ENCODE data around the gene SMYD3.
"Not testable (repeated sequence)": the region's sequence is repeated elsewhere in the genome, so short reads cannot be mapped to it uniquely, and the experiment has no call there.

Gene SMYD3

DNA sequence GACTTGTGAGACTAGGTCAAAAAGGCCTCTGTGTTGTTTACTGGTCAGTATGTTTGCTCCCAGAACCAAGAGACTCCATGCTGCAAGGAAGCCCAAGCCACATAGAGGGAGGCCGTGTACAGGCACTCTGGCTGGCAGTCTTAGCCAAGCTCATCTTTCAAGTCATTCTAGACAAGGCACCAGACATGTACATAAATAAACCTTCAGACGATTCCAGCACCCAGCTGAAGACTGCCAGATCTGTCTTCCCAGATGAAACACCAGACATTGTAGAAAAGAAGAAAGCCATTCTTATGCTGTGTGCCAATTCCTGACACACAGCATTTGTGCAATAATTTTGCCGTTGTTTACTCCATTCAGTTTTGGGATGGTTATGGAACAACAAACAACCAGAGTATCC lies 756.8 kb downstream of the SMYD3 start:
- DNase-seq: no peak

DNA sequence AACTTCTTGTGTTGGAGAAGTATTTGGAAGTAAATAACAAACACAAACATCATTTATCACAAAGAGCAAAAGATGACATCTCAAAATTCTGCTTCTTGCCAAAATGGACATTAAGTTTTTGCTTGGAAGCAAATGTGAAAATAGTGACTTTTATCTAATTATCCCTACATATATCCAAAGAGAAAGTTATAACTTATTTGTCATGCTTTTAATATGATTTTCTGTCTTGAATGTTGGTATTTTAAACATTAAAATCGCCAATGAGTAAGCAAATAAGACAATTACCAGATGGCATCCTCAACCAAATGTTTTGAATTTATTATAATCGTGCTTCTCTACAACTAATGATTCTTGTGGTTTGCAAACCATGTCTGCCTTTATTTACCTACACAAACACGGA lies 758.0 kb downstream of the SMYD3 start:
- no peak for DNase-seq

- no peak for DNase-seq
Measured at GRCh38 chr1:245748646-245749045, 758.4 kb downstream of the SMYD3 start.

- DNase-seq: no peak
Measured at GRCh38 chr1:245748240-245748639, 758.8 kb downstream of the SMYD3 start.

DNA sequence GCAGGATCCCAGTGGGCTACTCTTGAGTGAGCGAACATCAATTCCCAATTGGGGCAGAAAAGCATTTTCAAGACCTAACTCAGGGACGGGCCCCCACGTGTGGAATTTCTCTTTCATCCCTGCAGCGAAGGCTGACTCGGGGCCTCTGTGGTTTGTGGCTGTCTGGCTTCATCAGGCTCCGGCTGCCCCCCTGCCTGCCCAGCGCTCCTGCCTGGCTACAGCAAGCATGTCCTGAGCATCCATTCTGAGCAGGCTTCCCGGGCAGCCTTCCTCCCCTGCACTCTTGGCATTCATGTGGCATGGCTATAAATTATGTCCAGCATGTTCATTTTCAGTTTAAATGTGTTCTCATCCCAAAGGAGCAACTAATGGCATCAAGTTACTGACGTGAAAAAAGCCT lies 764.2 kb downstream of the SMYD3 start:
- DNase-seq: no peak

DNA sequence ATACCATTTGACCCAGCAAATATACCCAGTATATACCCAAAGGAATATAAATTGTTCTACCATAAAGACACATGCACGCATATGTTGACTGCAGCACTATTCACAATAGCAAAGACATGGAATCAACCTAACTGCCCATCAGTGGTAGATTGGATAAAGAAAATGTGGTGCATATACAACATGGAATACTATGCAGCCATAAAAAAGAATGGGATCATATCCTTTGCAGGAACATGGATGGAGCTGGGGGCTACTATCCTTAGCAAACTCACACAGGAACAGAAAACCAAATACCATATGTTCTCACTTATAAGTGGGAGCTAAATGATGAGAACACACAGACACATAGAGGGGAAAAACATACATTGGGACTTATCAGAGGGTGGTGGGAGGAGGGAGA lies 766.7 kb downstream of the SMYD3 start:
- not testable (repeated sequence) for DNase-seq

GRCh38 chr1:245730801-245731200 lies 776.3 kb downstream of the SMYD3 start:
- DNase-seq: no peak

- not testable (repeated sequence) for DNase-seq
Measured at GRCh38 chr1:245728035-245728434, 779.0 kb downstream of the SMYD3 start.

GRCh38 chr1:245721488-245721887 lies 785.6 kb downstream of the SMYD3 start:
- no peak for DNase-seq

DNA sequence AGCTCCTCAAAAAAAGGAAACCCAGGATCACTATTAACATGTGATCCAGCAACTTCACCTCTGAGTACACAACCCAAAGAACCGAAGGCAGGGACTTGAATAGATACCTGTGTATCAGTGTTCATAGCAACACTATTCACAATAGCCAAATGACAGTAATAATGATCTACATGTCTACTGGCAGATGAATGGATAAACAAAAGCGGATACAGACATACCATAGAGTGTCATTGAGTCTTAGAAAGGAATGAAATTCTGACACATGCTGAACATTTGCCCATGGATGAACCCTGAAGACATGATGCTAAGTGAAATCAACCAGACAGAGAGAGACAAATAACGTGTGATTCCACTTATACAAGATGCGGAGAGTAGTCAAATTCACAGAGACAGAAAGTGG lies 788.1 kb downstream of the SMYD3 start:
- no peak for DNase-seq

GRCh38 chr1:245718123-245718522 lies 789.0 kb downstream of the SMYD3 start:
- DNase-seq: no peak

DNA sequence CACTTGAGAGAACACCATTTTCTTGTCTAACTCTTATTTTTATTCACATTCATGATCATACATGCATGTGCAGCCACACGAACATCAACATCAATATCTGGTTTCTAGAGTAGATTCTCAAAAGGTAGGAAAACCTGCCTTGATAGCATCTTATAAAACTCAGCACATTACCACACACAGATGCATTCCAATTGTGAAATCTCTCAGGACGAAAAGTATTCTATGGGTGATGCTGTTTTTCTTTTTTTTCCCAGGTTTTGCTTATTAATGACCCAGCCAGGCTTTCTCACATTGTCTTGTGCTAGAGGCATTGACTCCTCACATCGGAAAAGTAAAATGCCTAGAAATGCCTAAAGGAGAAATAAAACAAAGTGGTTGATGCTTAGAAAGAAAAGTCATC lies 789.5 kb downstream of the SMYD3 start:
- no peak for DNase-seq

- DNase-seq: no peak
Measured at GRCh38 chr1:245716561-245716960, 790.5 kb downstream of the SMYD3 start.

DNA sequence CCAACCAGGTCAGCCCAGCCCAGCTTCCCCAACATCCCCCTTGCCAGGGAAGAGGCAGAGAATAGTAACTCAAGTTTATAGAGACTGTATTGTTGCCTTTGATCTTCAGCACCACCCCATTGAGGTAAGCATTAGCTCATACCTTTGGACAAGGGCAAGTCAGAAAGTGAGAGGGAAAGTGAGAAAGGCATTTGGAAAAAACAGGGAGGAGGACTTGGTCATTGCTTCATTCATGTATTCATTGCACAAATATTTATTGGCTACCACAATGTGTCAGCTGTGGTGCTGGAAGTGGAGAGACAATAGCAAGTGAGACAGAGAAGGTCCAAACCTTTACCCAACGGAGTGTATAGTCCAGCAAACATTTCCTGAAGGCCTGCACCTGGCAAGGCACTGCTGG lies 791.1 kb downstream of the SMYD3 start:
- no peak for DNase-seq

- no peak for DNase-seq
Measured at GRCh38 chr1:245715291-245715701, 791.8 kb downstream of the SMYD3 start.

GRCh38 chr1:245714027-245714426 lies 793.1 kb downstream of the SMYD3 start:
- not testable (repeated sequence) for DNase-seq

DNA sequence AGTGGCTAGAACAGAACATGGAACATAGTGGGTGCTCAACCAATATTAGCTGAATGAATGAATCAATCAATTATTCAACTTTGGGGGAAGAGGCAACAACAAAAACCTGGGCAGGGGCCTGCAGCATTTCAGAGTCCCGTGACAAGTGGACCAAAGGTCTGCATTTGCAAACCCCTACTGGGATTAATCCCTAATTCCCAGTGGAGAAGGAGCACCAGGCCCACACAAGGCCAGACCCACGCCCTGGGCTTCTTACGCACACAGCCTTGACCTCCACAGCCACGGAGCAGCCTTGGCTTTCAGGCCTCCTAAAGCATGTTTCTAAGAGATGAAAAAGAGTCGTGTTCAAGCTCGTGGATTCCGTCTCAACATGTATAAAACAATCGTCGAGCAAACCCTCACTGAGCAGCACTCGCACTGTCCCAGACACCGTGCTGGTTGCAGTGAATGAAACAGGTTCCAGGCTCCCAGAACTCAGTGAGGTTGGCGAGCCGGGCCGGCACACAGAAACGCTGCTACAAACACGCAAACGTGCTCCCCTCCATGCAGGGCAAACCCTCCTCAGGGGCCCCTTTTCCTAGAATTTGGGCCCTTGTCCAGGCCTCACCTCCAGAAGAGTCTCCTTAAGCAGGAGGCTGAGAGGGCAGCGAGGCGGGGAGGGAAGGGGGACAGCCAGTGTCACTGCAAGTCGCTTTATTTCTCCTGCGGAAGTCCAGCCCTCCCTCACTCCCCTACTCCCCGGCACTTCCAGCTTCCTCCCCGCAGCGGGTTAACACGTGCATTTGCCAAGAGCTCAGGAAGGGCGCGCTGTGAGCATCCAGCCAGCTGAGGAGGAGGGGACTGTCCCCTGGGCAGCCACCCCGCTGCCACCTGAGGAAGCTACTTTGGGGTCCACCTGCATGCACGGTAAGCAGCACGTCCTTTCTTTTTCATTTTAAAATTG lies 795.8 kb downstream of the SMYD3 start:
- no peak for DNase-seq

DNA sequence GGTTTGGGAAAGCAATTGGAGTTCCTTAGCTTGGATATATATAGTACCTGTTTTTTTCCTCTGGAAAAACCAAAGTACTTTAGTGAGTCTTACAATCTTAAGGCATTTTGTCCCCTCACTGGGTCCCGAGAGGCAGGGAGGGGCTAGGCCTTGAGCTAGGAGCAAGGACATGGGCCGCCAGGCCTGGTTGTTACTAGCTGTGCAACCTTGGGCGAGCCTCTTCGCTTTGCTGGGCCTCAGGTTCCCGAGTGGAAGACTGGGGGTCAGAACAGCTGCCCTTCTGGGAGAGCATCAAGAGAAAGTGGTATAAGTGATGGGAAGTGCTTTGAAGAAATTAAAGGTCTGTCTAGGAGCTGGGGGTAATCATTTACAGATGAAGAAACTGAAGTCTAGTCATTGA lies 799.1 kb downstream of the SMYD3 start:
- DNase-seq: no peak

DNA sequence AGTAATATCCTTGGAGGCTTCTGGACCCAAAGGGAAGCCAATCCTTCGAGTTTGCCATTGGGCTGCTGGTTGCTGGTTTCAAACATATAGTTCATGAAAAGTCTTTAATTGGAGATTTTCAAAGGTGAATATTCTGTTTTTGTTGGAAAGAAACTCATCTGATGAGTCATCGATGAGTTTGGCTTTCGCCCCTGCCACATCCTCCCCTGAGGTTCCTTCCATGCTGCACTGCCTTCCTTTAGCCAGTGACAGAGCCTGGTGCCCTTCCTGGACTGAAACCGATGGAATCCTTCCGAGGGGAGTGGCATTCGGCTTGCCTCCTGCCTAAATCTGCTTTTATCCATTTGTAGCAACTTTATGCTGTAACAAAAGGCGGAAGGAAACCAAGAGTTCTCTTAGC lies 802.3 kb downstream of the SMYD3 start:
- DNase-seq: no peak

GRCh38 chr1:245704341-245704740 lies 802.7 kb downstream of the SMYD3 start:
- no peak for DNase-seq

- DNase-seq: no peak
Measured at GRCh38 chr1:245702346-245702745, 804.7 kb downstream of the SMYD3 start.

- DNase-seq: no peak
Measured at GRCh38 chr1:245701631-245702030, 805.4 kb downstream of the SMYD3 start.

- no peak for DNase-seq
Measured at GRCh38 chr1:245700631-245701030, 806.4 kb downstream of the SMYD3 start.
